ENCODE results near the gene NAA25. TPM values are rescaled to one million over a fixed set of nuclear protein-coding genes. Genes with fewer than 3 reads are reported as not detected.
A peak's percentile ranks its signal among the peaks of the same experiment; 100 is the strongest.
"Not testable (repeated sequence)": the region's sequence is repeated elsewhere in the genome, so short reads cannot be mapped to it uniquely, and the experiment has no call there.

The NAA25 gene
- total RNA-seq, 2 donors from 2014 or later = 15.5 to 24.0 TPM

GRCh38 chr12:112111931-112112330 lies 3.3 kb upstream of the NAA25 start:
- DNase-seq (ENCODE audit: low spot score) = no peak
- 73% methylated on average over 5 of the region's 5 CpGs for WGBS
- intact Hi-C loops (cut with DNase I) = no loop called here
- Histone ChIP-seq H3K36me3 (no peaks in the 10 kb centered on the region), H3K4me1 (replicated peaks) (peaks cover 5% of the 10 kb centered on the region), H3K9me3 (no peaks in the 10 kb centered on the region), H3K4me3 (no peak overlapping the region), H3K27me3 (replicated peaks; ENCODE audit: insufficient read depth) (no peaks in the 10 kb centered on the region), H3K27ac (peak overlapping the region; percentile 41 to 51)
- TF ChIP-seq CTCF (IDR thresholded peaks at IDR 0.05) (peak in 1 of 4 experiments; percentile 37), POLR2A (IDR thresholded peaks at IDR 0.05) (no peak), POLR2AphosphoS5 (IDR thresholded peaks at IDR 0.05) (no peak)

GRCh38 chr12:112110787-112111662 lies 2.4 kb upstream of the NAA25 start:
- H3K36me3 ChIP-seq = not testable (repeated sequence)
- WGBS = 90% methylated on average over 20 of the region's 20 CpGs

GRCh38 chr12:112107306-112108201 lies 1.0 kb downstream of the NAA25 start:
- H3K4me3 ChIP-seq = peak overlapping the region; percentile 66 to 76
- intact Hi-C loops (cut with DNase I) = no loop called here
- no peaks in the 10 kb centered on the region for H3K9me3 ChIP-seq
- H3K4me1 ChIP-seq (replicated peaks) = peaks cover 5% of the 10 kb centered on the region
- peak overlapping the region; percentile 93 to 96 for H3K27ac ChIP-seq
- no peaks in the 10 kb centered on the region for H3K36me3 ChIP-seq
- 17% methylated on average over 13 of the region's 13 CpGs for WGBS
- no peak for DNase-seq (ENCODE audit: low spot score)
- TF ChIP-seq CTCF (IDR thresholded peaks at IDR 0.05) = no peak
- no peak for TF ChIP-seq POLR2AphosphoS5 (IDR thresholded peaks at IDR 0.05)
- no peak for TF ChIP-seq POLR2A (IDR thresholded peaks at IDR 0.05)
- H3K27me3 ChIP-seq (replicated peaks; ENCODE audit: insufficient read depth) = no peaks in the 10 kb centered on the region

More at GRCh38 chr12:112110787-112111662, 2.4 kb upstream of the NAA25 start:
- H3K27ac ChIP-seq = peak overlapping the region in 1 of 2 donors; percentile 96
- H3K9me3 ChIP-seq; H3K27me3 ChIP-seq (replicated peaks; ENCODE audit: insufficient read depth); intact Hi-C loops (cut with DNase I); DNase-seq (ENCODE audit: low spot score); H3K4me1 ChIP-seq (replicated peaks); H3K4me3 ChIP-seq: not testable (repeated sequence)

GRCh38 chr12:112105891-112106290 lies 2.7 kb downstream of the NAA25 start:
- no peaks in the 10 kb centered on the region for H3K4me1 ChIP-seq (replicated peaks)
- no peak for TF ChIP-seq POLR2AphosphoS5 (IDR thresholded peaks at IDR 0.05)
- TF ChIP-seq POLR2A (IDR thresholded peaks at IDR 0.05) = no peak
- TF ChIP-seq CTCF (IDR thresholded peaks at IDR 0.05) = no peak
- H3K9me3 ChIP-seq = no peaks in the 10 kb centered on the region
- no peak overlapping the region for H3K27ac ChIP-seq
- intact Hi-C loops (cut with DNase I) = no loop called here
- no peak overlapping the region for H3K4me3 ChIP-seq
- no peaks in the 10 kb centered on the region for H3K27me3 ChIP-seq (replicated peaks; ENCODE audit: insufficient read depth)
- no peaks in the 10 kb centered on the region for H3K36me3 ChIP-seq
- WGBS = 79% methylated on average over 3 of the region's 3 CpGs
- no peak for DNase-seq (ENCODE audit: low spot score)

- no peak for TF ChIP-seq POLR2AphosphoS5 (IDR thresholded peaks at IDR 0.05)
- TF ChIP-seq CTCF (IDR thresholded peaks at IDR 0.05) = no peak
- no peak for TF ChIP-seq POLR2A (IDR thresholded peaks at IDR 0.05)
- no peak for DNase-seq (ENCODE audit: low spot score)
- intact Hi-C loops (cut with DNase I) = no loop called here
These were observed 4.7 kb downstream of the NAA25 start for GRCh38 chr12:112103758-112104503.

GRCh38 chr12:112102746-112103145 lies 5.8 kb downstream of the NAA25 start:
- intact Hi-C loops (cut with DNase I); H3K4me3 ChIP-seq; H3K36me3 ChIP-seq; H3K4me1 ChIP-seq (replicated peaks); H3K27me3 ChIP-seq (replicated peaks; ENCODE audit: insufficient read depth); H3K9me3 ChIP-seq; H3K27ac ChIP-seq; DNase-seq (ENCODE audit: low spot score): not testable (repeated sequence)
- WGBS = 95% methylated on average over 19 of the region's 19 CpGs

More at GRCh38 chr12:112103758-112104503, 4.7 kb downstream of the NAA25 start:
- no peak overlapping the region for H3K4me3 ChIP-seq
- no peaks in the 10 kb centered on the region for H3K9me3 ChIP-seq
- H3K27me3 ChIP-seq (replicated peaks; ENCODE audit: insufficient read depth) = no peaks in the 10 kb centered on the region
- H3K4me1 ChIP-seq (replicated peaks) = no peaks in the 10 kb centered on the region
- H3K36me3 ChIP-seq = no peaks in the 10 kb centered on the region
- WGBS = 92% methylated on average over 8 of the region's 8 CpGs
- H3K27ac ChIP-seq = no peak overlapping the region

All from prostate gland (tissue), 2 donors.